ENCODE data around the gene SPTBN4.

- TF ChIP-seq, protein P1, sequence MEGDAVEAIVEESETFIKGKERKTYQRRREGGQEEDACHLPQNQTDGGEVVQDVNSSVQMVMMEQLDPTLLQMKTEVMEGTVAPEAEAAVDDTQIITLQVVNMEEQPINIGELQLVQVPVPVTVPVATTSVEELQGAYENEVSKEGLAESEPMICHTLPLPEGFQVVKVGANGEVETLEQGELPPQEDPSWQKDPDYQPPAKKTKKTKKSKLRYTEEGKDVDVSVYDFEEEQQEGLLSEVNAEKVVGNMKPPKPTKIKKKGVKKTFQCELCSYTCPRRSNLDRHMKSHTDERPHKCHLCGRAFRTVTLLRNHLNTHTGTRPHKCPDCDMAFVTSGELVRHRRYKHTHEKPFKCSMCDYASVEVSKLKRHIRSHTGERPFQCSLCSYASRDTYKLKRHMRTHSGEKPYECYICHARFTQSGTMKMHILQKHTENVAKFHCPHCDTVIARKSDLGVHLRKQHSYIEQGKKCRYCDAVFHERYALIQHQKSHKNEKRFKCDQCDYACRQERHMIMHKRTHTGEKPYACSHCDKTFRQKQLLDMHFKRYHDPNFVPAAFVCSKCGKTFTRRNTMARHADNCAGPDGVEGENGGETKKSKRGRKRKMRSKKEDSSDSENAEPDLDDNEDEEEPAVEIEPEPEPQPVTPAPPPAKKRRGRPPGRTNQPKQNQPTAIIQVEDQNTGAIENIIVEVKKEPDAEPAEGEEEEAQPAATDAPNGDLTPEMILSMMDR (IDR thresholded peaks at IDR 0.05; ENCODE audit: insufficient read depth, low read length), result no peak
- TF ChIP-seq, protein P2, sequence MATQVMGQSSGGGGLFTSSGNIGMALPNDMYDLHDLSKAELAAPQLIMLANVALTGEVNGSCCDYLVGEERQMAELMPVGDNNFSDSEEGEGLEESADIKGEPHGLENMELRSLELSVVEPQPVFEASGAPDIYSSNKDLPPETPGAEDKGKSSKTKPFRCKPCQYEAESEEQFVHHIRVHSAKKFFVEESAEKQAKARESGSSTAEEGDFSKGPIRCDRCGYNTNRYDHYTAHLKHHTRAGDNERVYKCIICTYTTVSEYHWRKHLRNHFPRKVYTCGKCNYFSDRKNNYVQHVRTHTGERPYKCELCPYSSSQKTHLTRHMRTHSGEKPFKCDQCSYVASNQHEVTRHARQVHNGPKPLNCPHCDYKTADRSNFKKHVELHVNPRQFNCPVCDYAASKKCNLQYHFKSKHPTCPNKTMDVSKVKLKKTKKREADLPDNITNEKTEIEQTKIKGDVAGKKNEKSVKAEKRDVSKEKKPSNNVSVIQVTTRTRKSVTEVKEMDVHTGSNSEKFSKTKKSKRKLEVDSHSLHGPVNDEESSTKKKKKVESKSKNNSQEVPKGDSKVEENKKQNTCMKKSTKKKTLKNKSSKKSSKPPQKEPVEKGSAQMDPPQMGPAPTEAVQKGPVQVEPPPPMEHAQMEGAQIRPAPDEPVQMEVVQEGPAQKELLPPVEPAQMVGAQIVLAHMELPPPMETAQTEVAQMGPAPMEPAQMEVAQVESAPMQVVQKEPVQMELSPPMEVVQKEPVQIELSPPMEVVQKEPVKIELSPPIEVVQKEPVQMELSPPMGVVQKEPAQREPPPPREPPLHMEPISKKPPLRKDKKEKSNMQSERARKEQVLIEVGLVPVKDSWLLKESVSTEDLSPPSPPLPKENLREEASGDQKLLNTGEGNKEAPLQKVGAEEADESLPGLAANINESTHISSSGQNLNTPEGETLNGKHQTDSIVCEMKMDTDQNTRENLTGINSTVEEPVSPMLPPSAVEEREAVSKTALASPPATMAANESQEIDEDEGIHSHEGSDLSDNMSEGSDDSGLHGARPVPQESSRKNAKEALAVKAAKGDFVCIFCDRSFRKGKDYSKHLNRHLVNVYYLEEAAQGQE (IDR thresholded peaks at IDR 0.05; ENCODE audit: insufficient replicate concordance, low read depth), result no peak
- TF ChIP-seq POLR2AphosphoS5 (IDR thresholded peaks at IDR 0.05; ENCODE audit: low read depth) (no peak), GABPA (IDR thresholded peaks at IDR 0.05; ENCODE audit: low read depth) (no peak)
Observed at GRCh38 chr19:40474737-40475136, 7.9 kb downstream of the SPTBN4 start.
